ENCODE results near the gene DGKE.

DNA sequence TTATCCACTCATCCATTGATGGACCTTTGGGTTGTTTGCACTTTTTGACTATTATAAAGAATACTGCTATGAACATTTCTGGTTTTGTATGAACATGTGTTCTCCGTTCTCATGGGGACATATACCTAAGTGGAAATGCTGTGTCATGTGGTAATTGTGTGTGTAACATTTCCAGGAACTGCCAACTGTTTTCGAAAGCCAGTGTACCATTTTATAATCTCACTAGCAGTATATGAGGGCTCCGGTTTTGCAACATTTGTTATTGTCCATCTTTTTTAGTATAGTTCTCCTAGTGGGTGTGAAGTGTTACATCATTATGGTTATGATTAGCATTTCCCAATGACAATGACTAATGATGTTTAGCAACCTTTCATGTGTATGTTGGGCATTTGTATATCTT, 85.0 kb downstream of the DGKE start:
- TF ChIP-seq, protein P1, sequence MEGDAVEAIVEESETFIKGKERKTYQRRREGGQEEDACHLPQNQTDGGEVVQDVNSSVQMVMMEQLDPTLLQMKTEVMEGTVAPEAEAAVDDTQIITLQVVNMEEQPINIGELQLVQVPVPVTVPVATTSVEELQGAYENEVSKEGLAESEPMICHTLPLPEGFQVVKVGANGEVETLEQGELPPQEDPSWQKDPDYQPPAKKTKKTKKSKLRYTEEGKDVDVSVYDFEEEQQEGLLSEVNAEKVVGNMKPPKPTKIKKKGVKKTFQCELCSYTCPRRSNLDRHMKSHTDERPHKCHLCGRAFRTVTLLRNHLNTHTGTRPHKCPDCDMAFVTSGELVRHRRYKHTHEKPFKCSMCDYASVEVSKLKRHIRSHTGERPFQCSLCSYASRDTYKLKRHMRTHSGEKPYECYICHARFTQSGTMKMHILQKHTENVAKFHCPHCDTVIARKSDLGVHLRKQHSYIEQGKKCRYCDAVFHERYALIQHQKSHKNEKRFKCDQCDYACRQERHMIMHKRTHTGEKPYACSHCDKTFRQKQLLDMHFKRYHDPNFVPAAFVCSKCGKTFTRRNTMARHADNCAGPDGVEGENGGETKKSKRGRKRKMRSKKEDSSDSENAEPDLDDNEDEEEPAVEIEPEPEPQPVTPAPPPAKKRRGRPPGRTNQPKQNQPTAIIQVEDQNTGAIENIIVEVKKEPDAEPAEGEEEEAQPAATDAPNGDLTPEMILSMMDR (conservative IDR thresholded peaks at IDR 0.05; ENCODE audit: low read length), result no peak
- no peak for TF ChIP-seq EZH2phosphoT487 (IDR thresholded peaks at IDR 0.05; ENCODE audit: borderline replicate concordance)

Data from Loucy (cell line).